ENCODE measurements around the gene DYNLT4.

Gene DYNLT4

DNA sequence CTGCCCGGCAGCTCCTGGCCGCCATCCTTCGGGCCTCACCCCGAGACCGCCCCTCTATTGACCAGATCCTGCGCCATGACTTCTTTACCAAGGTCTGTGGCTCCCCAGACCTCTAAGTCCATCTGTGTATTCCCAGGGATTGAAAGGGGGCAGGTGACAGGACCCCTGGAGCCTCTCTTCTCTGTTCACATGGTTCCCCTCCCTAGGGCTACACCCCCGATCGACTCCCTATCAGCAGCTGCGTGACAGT is 4.2 kb downstream of the DYNLT4 start:
- H3K4me1 ChIP-seq (ENCODE audit: low read length), result peaks cover 59% of the 10 kb centered on the region
- no peaks in the 10 kb centered on the region for H3K27me3 ChIP-seq (ENCODE audit: low read depth, low read length)
- H3K36me3 ChIP-seq (replicated peaks; ENCODE audit: low read depth, low read length), result peaks cover 60% of the 10 kb centered on the region
- peak overlapping the region; percentile 79 for H3K27ac ChIP-seq (ENCODE audit: low read length)
- no peak overlapping the region; the same call in 1 of the 2 replicates for H3K4me3 ChIP-seq (ENCODE audit: low read length)
- H3K9ac ChIP-seq (ENCODE audit: low read length), result no peak overlapping the region
- H3K4me2 ChIP-seq (ENCODE audit: low read length), result peak overlapping the region; percentile 97; the same call in 1 of the 2 replicates
- no peaks in the 10 kb centered on the region for H3K9me3 ChIP-seq (ENCODE audit: insufficient read depth, low read length)
- peaks cover 11% of the 10 kb centered on the region for H4K20me1 ChIP-seq (ENCODE audit: insufficient read depth, low read length)
- H3K79me2 ChIP-seq (ENCODE audit: low read length), result peaks cover 62% of the 10 kb centered on the region
- H2AFZ ChIP-seq (ENCODE audit: low read depth, low read length), result no peak overlapping the region
- no peak for TF ChIP-seq EZH2phosphoT487 (IDR thresholded peaks at IDR 0.05; ENCODE audit: low read depth)
- TF ChIP-seq, protein P1, sequence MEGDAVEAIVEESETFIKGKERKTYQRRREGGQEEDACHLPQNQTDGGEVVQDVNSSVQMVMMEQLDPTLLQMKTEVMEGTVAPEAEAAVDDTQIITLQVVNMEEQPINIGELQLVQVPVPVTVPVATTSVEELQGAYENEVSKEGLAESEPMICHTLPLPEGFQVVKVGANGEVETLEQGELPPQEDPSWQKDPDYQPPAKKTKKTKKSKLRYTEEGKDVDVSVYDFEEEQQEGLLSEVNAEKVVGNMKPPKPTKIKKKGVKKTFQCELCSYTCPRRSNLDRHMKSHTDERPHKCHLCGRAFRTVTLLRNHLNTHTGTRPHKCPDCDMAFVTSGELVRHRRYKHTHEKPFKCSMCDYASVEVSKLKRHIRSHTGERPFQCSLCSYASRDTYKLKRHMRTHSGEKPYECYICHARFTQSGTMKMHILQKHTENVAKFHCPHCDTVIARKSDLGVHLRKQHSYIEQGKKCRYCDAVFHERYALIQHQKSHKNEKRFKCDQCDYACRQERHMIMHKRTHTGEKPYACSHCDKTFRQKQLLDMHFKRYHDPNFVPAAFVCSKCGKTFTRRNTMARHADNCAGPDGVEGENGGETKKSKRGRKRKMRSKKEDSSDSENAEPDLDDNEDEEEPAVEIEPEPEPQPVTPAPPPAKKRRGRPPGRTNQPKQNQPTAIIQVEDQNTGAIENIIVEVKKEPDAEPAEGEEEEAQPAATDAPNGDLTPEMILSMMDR (IDR thresholded peaks at IDR 0.05; ENCODE audit: low read depth, low read length), result no peak

DNA sequence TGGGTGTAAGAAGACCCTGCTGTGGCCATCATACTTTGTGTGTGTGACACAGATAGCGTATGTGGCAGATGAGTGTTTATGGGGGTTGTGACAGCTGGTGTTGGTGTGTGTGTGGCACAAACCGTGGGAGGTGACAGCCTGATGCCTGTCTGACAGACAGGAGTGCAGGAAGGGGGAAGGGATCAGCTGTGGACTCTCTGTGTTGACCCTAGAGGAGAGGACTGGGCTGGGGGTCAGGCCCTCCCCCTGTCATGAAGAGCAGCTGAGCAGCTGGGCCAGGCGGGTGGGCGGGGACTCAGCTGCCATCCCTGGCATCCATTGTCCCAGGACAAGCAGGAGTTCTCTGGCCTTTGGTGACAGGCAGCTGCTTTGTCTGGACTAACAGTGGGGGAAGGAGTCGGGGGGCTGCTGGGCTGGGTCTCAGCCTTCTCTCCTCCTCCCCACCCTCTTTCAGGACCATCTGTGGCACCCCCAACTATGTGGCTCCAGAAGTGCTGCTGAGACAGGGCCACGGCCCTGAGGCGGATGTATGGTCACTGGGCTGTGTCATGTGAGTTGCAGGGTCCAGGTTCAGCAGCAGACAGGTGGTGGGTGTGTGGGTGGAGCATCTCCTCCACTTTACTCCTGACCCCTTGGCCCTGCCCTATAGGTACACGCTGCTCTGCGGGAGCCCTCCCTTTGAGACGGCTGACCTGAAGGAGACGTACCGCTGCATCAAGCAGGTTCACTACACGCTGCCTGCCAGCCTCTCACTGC is 4.7 kb downstream of the DYNLT4 start:
- Histone ChIP-seq H3K27ac (ENCODE audit: low read length) (peak overlapping the region; percentile 79), H3K9ac (ENCODE audit: low read length) (peak overlapping the region; percentile 95), H3K27me3 (ENCODE audit: low read depth, low read length) (no peaks in the 10 kb centered on the region), H3K36me3 (replicated peaks; ENCODE audit: low read depth, low read length) (peaks cover 59% of the 10 kb centered on the region), H3K4me3 (ENCODE audit: low read length) (peak overlapping the region; percentile 99), H3K79me2 (ENCODE audit: low read length) (peaks cover 62% of the 10 kb centered on the region), H2AFZ (ENCODE audit: low read depth, low read length) (no peak overlapping the region), H4K20me1 (ENCODE audit: insufficient read depth, low read length) (peaks cover 11% of the 10 kb centered on the region), H3K4me1 (ENCODE audit: low read length) (peaks cover 54% of the 10 kb centered on the region), H3K9me3 (ENCODE audit: insufficient read depth, low read length) (no peaks in the 10 kb centered on the region), H3K4me2 (ENCODE audit: low read length) (peak overlapping the region; percentile 97)
- TF ChIP-seq, protein P1 (IDR thresholded peaks at IDR 0.05; ENCODE audit: low read depth, low read length), result no peak
- no peak for TF ChIP-seq EZH2phosphoT487 (IDR thresholded peaks at IDR 0.05; ENCODE audit: low read depth)

DNA sequence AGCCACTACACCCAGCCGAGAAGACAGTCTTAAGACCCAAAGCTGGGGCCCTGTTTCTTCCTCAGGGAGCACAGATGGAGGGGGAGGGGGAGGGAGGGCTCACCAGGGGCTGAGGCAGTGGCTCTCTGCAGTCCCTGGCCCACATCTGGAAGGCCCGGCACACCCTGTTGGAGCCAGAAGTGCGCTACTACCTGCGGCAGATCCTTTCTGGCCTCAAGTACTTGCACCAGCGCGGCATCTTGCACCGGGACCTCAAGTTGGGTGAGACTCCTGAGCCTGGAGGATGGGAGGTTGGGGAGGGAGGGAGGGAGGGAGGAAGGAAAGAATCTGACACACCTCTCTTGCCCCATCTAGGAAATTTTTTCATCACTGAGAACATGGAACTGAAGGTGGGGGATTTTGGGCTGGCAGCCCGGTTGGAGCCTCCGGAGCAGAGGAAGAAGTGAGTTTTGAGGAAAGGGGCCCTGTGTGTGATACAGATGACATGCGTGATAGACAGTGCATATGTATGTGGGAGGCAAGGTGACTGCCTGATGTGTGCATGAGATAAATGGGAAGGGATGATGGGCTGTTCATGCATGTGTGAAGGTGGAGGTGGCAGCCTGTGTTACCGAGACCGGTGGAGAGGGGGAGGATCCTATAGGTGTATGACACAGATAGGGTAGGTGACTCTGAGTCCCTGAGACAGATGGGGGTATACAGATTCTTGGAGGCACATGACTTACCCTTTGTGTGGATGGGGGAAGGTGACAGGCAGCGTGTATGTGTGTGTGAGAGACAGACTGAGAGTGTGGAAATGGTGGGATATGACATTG is 5.5 kb downstream of the DYNLT4 start:
- Histone ChIP-seq H2AFZ (ENCODE audit: low read depth, low read length) (no peak overlapping the region), H3K27ac (ENCODE audit: low read length) (peak overlapping the region; percentile 79), H3K27me3 (ENCODE audit: low read depth, low read length) (no peaks in the 10 kb centered on the region), H3K9me3 (ENCODE audit: insufficient read depth, low read length) (no peaks in the 10 kb centered on the region), H3K4me1 (ENCODE audit: low read length) (peaks cover 46% of the 10 kb centered on the region), H3K4me3 (ENCODE audit: low read length) (peak overlapping the region; percentile 99), H4K20me1 (ENCODE audit: insufficient read depth, low read length) (peaks cover 11% of the 10 kb centered on the region), H3K79me2 (ENCODE audit: low read length) (peaks cover 58% of the 10 kb centered on the region), H3K36me3 (replicated peaks; ENCODE audit: low read depth, low read length) (peaks cover 51% of the 10 kb centered on the region), H3K4me2 (ENCODE audit: low read length) (peak overlapping the region; percentile 97), H3K9ac (ENCODE audit: low read length) (peak overlapping the region; percentile 95)
- TF ChIP-seq, protein P1 (IDR thresholded peaks at IDR 0.05; ENCODE audit: low read depth, low read length), result no peak
- no peak for TF ChIP-seq EZH2phosphoT487 (IDR thresholded peaks at IDR 0.05; ENCODE audit: low read depth)
